Activated CD8-positive, alpha-beta memory T cell treated with anti-CD3 and anti-CD28 coated beads, Interleukin-2, amount 50 U/mL, for 48 hours (primary cell): ENCODE measurements around the gene PLD2.
"Not testable (repeated sequence)": the region's sequence is repeated elsewhere in the genome, so short reads cannot be mapped to it uniquely, and the experiment has no call there.

Experiments
- DNase-seq: peaks from one replicate; pipeline ENCODE4 v3.0.0-alpha.2; 2020

The PLD2 gene

DNA sequence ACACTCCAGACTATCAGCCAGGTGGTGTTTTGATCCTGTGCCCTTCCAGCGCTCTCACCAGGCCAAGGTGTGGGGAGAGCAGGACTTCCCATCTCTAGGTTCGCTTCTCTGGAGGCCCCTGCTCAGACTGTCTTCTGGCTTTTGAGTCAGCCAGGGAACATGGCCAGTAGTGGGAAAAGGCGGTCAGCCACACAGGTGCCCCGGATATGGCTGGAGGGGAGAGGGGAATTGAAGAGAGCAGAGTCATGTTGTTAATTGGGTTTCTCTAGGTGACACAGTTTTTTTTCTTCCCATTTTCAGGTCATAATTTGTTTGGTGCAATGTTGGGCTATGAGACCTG is 27.7 kb downstream of the PLD2 start:
- no peak for DNase-seq

DNA sequence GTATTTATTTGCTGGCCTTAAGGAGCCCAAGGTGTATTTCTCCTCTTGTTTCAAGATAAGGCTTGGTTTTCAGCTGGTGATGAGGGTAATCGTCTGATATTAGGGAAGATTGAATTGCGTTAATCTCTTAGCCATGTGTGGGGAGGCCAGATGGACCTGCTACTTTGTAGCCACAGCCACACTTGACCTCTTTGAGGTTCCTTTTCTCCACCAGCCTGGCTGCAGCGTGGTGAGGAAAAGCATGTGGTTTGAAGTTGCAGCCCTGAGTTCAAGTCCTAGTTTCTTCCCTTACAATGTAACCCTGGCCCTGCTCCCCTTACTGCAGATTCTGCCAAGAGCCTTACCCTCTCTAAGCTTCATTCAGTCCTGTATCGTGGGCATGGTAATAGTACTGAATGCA is 29.3 kb downstream of the PLD2 start:
- no peak for DNase-seq

DNA sequence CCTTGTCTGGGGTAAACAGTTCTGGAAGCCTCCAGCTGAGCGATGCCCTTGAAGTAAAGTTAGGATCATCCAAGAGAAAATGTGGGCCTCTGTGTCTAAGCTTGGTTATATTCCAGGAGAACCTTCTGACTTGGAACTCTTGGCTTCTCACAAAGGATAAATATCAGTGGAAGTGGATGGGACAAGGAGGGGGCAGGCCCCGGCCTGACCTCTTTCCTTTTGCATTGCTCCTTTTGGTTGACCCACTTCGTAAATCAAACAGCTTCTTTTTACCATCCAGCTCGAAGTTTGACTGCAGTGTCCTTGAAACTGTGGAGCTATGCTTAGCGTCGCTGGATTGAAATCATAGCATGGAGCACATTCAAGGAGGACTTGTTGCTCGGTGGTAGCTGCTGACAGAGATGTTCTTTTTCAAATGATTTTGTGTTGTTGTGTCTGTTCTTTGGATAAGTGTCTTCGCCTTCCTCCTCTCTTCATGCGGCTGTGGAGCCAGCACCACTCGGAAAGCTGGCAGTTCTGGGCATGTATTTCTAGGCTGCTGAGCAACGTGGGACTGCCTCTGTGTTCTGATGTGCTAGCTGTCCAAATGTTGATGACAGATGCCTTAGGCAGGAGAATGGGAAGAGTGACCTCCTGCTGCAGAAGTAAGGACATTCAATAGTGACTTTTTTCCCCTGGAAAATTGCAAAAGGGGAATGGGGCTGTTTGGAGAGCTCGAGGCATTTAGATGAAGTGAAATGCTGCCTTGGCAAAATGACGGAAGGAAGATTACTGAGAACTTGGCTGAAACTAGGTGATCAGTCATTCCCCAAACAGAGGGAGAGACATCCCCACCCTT is 30.7 kb downstream of the PLD2 start:
- DNase-seq: no peak

DNA sequence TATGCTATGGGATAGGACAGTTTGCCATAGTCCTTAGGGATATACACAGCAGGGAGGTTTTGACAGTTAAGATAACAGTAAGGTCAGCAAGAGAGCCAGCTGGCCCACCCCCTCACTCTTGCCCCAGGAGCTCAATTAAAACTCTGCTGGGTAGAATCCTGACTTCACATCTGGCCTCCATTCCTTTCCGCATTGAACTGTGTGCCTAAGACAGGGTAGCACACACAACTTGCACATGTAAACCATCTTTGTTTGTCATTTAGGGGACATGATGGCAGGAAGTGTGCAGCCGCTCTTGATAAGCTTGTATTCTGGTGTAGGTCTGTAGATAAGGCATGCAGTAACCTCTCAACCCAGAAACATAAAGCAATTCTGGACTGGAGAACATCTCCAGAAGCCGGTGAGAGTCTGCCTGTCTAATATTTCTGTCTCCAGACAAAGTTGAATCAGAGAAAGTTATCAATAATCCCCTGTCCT is 31.4 kb downstream of the PLD2 start:
- no peak for DNase-seq

DNA sequence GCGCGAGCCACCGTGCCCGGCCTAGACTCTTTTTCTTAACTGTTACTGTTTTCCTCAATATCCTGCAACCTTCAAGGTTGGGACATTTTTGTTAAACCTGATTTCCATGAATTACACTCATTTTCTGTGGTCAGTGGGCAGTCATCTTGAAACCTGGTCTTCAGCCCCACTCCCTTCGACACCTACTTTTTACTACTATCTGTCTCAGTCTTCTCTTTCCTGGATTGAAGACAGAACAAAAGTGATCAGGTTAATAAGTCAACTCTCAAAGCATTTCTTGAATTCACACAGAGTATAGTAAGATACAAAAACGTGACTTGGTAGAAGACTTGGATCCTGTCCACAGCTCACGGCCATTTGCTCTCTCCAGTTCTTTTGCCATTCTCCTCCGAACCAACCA is 32.3 kb downstream of the PLD2 start:
- no peak for DNase-seq

DNA sequence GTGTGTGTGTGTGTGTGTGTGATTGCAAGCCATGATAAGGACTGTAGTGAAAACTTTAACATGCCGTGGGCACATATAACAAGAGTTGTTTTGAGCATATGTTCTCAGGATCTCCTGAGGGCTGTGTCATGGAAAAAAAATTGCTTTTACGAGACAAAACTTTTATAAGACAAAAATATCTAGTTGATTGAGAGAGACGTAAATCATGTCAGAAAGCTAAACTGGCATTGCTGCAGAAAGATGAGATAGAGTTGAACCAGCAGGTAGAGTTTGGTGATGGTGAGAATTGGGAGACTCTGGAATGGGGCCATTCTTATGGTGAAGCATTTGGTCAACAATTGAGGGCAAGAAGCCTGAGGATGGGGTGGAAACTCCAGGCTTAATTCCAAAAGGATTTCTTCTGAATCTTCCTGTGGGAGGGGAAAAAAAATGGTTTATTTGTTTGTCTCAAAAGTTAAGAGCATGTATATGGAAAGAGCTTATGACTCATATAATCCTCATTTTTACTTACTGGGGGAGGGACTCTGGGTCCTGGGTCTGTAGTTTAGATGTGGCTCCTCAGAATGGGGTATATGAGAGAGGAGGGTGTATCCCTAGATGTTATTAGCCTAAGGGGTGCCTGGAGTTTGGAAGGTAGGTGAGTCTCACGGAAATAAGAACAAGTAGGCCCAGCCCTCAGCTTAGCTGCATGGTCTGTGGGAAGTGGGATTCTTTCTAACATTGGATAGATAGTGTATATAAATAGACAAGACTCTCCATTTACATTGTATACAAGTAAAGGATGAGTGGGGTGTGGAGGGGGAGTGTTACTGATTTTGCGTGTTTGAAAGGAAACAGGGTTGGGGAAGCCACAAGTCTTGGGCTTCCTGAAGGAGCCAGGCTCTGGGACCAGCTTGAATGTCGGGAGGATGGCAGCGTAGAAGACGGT is 33.3 kb downstream of the PLD2 start:
- DNase-seq: no peak

DNA sequence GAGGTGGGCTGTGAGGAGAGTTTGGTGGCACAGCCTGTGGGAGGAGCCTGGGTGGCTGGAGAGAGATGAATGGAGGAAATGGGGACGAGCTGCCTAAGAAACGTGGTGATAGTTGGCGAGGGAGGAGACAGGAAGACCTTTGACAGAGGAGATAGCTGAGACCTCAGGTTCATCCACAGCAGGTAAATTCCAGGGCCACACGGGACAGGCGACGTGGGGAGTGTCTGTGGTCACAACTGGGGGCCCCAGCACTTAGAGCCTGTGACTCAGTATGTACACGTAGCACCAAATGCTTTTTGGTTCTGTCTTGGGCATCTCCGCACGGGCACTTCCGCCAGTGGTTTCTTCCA is 33.9 kb downstream of the PLD2 start:
- no peak for DNase-seq

DNA sequence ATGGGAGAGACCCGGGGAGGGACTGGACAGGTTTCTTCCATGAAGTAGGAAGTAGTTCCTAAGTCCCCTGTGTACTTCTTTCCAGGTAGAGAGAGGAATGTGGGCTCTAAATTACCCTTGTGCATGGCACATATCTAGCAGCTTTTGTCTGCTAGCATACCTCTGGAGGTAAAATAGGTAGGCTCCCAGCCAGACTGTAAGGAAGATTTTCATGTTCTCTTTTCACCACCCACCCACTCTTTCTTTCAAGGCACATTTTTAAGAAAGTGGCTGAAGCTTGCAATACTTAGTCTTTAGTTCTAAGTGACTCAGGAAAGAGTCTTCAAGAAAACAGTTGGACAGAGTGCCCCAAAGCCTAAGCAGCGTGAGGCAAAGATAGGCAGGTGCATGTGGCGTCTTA is 35.4 kb downstream of the PLD2 start:
- no peak for DNase-seq

DNA sequence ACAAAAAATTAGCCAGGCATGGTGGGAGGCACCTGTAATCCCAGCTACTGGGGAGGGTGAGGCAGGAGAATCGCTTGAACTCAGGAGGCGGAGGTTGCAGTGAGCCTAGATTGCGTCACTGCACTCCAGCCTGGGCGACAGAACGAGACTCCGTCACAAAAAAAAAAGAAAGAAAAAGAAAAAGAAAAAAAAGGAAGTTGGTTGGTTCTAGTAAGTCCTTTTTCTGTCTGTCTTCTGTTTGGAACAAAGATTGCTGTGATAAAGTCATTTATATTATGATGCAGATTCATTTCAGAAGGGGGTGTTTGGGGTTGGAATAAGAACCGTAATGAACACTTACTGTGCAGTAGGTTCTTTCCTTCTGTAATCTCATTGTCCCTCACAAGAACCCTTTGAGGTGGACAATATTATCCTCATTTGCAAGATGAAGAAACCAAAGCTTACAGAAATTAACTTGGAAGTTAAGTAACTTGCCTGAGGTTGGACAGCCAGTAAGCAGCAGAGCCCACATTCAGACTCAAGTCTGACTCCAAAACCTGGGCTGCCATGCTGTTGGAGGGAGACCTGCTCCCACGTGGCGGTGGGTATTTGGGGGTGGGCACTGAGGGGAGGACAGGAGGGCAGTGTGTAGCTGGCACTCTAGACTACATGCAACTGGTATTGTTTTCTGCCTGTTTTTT is 36.5 kb downstream of the PLD2 start:
- no peak for DNase-seq

DNA sequence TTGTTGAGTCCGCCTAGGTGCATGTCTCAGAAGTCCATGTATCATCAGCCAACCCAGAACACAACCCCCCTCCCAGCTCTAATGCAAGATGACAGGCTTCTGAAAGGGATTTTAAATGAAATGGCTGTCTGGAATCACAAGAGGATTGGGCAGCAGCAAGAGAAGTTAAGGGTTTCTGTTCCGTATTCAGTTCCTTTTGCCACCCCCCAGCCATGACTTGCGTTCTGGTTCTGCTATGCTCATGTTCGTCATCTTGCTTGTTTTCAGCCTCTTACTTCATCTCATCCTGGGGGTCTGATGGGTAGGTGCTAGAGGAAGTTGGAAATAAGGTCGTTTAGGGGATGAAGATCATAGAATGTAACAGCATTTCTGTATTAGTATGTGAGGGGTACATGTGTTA is 38.2 kb downstream of the PLD2 start:
- no peak for DNase-seq

DNA sequence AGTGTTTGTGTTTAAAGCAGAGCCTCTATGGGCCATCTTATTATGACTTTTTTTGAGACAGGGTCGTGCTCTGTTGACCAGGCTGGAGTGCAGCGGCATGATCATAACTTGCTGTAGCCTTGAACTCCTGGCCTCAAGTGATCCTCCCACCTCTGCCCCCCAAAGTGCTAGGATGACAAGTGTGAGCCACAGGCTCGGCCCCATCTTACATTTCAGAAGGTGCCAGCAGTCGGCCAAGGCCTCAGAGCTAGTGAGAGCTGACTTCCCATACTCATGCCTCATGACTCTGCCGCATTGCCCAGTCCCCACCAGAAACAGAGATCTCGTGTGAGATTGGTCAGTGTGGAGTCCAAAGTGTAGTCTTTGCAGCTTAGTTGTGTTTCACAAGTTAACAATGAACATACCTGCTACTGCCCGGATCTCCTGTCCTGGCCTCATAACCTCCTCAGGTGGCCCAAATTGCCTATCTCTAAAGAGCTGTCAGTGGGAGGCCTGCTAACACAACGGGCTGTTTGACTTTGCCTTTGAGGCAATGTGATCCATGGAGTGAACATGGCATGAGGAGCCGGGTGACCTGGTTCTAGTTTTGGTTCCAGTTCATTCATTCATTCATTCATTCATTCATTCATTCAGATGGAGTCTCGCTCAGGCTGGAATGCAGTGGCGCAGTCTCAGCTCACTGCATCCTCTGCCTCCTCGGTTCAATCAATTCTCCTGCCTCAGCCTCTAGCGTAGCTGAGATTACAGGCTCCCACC is 39.9 kb downstream of the PLD2 start:
- DNase-seq: no peak

DNA sequence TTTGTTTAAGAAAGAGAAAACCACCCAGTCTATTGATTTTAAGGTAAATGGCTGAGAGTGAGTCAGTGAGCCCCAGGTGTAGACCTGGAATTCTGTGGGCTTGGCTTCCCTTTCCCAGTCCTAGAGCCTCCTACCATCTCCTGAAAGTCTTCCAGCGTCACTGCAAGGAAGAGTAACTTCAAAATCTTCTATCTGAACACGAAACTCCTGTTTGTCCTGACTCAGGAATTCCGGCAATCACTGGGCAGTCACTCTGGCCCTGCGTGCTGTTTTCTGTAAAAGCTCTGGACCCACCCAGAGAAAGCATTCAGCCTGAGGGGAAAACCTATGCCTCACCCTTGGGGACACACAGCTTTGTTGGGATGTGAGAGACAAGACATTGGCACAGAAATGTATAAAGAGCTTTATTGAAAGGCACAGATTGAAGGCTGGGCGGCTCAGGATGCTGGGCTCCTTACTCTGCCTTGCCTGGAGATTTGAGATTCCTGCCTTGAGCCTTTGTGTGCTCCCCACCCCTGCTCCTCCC is 42.1 kb downstream of the PLD2 start:
- DNase-seq: no peak

DNA sequence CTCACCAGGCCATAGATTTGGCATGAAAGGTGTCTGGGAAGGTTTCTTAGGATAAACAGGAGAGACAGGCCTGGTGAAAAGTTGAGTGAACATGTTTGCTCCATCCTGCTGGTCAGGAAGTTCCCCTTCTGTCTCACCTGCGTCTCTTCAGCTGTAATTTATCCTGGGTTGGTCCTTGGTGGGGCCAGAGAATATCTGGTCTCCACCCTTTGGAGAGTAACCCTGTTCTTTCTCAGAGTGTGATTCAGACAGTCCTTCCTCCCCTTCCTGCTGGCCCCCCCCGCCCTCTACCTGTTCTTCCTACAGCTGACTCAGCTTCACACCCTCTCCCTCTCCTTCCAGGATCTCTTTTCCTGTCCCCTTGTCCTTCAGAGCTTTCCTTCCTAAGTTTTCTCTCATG is 43.3 kb downstream of the PLD2 start:
- no peak for DNase-seq

DNA sequence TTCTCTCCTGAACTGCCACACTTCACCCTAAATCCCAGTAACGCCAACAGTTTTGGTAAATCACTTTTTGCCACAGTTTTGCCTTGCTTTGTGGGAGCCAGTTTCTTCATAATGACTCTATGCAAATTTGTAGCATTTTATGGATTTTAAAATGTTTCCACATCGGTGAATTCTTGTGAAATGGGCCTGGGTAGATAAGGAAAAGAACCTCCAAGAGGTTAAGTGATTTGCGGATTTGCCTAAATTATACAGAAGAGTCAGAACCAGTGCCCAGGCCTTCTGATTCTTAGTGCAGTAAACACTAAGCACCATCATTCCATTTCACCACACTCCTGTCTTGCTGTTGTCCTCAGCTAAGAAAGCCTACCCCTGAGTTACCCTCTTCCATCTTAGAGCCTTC is 44.1 kb downstream of the PLD2 start:
- DNase-seq: no peak

DNA sequence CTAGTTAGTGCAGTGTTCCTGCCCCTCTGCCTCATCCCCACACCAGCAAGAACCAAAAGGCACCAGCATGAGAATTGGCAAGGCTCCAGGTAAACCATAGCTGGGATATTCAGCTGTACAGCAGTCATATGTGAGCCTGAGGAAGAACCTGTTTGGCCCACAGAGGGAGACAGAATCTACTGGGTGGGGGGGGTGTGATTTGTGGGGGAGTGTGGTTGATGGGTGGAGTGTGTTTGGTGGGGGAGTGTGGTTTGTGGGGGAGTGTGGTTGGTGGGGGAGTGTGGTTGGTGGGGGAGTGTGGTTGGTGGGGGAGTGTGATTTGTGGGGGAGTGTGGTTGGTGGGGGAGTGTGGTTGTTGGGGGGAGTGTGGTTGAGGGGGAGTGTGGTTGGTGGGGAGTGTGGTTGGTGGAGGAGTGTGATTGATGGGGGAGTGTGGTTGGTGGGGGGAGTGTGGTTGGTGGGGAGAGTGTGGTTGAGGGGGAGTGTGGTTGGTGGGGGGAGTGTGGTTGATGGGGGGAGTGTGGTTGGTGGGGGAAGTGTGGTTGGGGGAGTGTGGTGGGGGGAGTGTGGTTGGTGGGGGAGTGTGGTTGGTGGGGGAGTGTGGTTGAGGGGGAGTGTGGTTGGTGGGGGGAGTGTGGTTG is 45.7 kb downstream of the PLD2 start:
- DNase-seq: no peak

DNA sequence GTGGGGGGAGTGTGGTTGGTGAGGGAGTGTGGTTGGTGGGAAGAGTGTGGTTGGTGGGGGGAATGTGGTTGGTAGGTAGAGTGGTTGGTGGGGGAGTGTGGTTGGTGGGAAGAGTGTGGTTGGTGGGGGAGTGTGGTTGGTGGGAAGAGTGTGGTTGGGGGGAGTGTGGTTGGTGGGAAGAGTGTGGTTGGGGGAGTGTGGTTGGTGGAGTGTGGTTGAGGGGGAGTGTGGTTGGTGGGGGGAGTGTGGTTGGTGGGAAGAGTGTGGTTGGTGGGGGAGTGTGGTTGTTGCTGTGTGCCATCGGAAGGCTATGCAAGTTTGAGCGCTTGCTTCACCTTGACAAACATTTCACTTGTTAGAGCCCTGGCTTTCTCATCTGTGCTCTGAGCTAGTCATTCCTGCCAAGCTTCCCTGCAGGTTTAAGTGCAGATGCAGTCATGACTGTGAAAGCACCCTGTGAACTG is 46.3 kb downstream of the PLD2 start:
- DNase-seq: no peak

DNA sequence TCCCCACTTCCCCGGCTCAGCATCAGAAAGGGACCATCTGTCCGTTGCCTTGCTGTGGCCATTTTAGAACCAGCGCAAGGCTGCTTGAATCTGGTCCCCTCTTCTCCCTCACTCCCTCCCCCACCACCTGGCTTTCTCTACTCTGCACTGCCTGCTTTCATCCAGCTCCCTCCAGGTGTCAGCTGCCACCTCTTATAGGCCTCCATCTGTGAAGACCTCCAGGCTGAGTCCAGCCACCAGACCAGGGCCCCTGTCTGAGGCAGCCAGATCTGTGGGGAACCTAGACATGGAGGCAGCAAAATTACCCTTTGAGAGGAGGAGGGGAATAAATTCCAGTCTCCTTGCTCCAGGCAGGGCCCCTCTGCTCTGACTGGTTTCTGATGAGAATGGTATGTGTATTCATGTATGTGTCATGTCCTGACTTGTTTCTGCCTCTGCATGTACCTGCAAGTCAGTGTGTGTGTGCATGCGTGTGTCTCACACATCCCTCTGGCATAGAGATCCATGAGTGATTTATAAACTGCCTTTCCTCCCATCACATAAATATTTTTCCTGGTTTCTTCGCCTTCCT is 47.2 kb downstream of the PLD2 start:
- DNase-seq: no peak

DNA sequence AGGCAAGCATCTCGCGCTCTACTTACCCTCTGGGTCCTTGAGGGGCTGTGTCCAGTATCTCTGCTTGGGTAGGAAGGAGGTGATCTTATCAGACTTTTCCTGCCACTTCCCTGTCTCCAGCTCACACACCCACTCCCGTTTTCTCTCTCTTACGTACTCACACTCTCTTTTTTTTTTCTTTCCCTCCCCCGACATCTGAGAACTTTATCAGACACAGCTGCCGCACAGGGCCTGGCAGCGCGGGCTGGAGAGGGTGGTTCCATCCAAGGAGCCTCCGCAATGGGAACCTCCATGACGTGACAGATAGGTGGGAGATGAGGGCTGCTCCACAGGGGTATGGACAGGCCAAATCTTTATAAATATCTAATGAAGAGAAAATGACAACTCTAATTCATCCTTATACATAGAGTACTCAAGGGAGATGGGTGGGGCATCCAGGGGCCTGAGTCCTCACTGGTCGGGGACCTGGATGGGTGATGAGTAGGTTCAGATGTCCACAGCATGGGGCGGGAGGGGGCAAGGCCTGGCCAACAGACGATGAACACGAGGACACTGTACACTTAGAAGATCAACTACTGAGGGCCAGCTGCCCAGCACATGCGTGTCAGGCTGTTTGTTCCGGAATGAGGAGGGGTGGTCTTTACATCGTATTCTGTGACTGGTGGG is 49.5 kb downstream of the PLD2 start:
- DNase-seq: no peak

DNA sequence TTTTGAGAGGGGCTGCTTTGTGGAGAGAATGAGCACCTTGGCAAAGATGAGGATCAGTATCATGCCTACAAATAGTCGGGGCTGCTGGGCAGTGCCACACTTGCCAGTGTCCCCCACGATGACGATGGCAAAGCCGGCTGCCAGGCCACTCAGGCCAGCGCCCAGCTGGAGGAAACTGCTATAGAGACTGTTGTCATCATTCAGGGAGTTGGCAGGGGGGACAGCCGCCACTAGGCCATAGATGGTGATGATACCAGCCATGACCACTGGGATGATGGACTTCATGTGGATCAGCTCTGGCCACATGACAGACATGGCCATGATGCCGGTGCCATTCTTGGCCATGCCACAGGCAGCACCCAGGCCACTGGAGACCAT is 50.0 kb downstream of the PLD2 start:
- DNase-seq: no peak

DNA sequence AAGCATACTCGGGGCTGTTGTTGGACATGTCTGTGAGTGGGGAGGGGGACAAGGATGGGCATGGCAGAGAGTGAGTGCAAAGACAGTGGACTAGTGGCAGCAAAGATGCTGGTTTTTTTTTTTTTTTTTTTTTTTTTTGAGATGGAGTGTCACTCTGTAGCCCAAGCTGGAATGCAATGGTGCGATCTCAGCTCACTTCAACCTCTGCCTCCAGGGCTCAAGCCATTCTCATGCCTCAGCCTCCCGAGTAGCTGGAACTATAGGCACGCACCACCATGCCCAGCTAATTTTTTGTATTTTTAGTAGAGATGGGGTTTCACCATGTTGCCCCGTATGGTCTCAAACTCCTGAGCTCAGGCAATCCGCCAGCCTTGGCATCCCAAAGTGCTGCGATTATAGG is 50.4 kb downstream of the PLD2 start:
- not testable (repeated sequence) for DNase-seq
